Gastroesophageal sphincter (tissue), 3 donors: ENCODE data around the gene DOCK2.
"Not testable (repeated sequence)": the region's sequence is repeated elsewhere in the genome, so short reads cannot be mapped to it uniquely, and the experiment has no call there.

Source experiments
- CTCF ChIP-seq, 4 experiments: fragments of 200-600 bp in 2 of 4; fragments of 450-650 bp in 2 of 4; sonication (generic) in 1 of 4; IDR thresholded peaks; one replicate each; pipeline ENCODE4 v1.5.1; 2017 to 2019; ENCODE audit warnings: antibody characterized with exemption in 4 of 4, mild to moderate bottlenecking in 2 of 4, moderate library complexity in 2 of 4
- POLR2AphosphoS5 ChIP-seq: sonication (generic); formaldehyde crosslinking; IDR thresholded peaks from one replicate; pipeline ENCODE4 v1.6.1; 2017; ENCODE audit warnings: antibody characterized with exemption

- not testable (repeated sequence) for TF ChIP-seq POLR2AphosphoS5; CTCF (IDR thresholded peaks at IDR 0.05)
These were observed 171.8 kb downstream of the DOCK2 start for GRCh38 chr5:169808880-169809279.
